ENCODE data around the gene ETHE1.
"Not testable (repeated sequence)": the region's sequence is repeated elsewhere in the genome, so short reads cannot be mapped to it uniquely, and the experiment has no call there.

The ETHE1 gene

GRCh38 chr19:43552616-43553015 lies 25.6 kb upstream of the ETHE1 start:
- no peak overlapping the region for H3K4me3 ChIP-seq (ENCODE audit: low read depth, low read length)

GRCh38 chr19:43552198-43552450 lies 25.1 kb upstream of the ETHE1 start:
- no peak overlapping the region for H3K4me3 ChIP-seq (ENCODE audit: low read depth, low read length)

- H3K4me3 ChIP-seq (ENCODE audit: low read depth, low read length): no peak overlapping the region
Measured at GRCh38 chr19:43551399-43552197, 24.6 kb upstream of the ETHE1 start.

GRCh38 chr19:43548706-43549105 lies 21.7 kb upstream of the ETHE1 start:
- no peak overlapping the region for H3K4me3 ChIP-seq (ENCODE audit: low read depth, low read length)

GRCh38 chr19:43547926-43548325 lies 20.9 kb upstream of the ETHE1 start:
- not testable (repeated sequence) for H3K4me3 ChIP-seq (ENCODE audit: low read depth, low read length)

- H3K4me3 ChIP-seq (ENCODE audit: low read depth, low read length): no peak overlapping the region
Measured at GRCh38 chr19:43546581-43546980, 19.6 kb upstream of the ETHE1 start.

- no peak overlapping the region for H3K4me3 ChIP-seq (ENCODE audit: low read depth, low read length)
Measured at GRCh38 chr19:43545981-43546380, 19.0 kb upstream of the ETHE1 start.

GRCh38 chr19:43545276-43545675 lies 18.3 kb upstream of the ETHE1 start:
- no peak overlapping the region for H3K4me3 ChIP-seq (ENCODE audit: low read depth, low read length)

GRCh38 chr19:43544077-43544476 lies 17.1 kb upstream of the ETHE1 start:
- H3K4me3 ChIP-seq (ENCODE audit: low read depth, low read length): no peak overlapping the region

GRCh38 chr19:43541920-43542650 lies 15.1 kb upstream of the ETHE1 start:
- H3K4me3 ChIP-seq (ENCODE audit: low read depth, low read length): no peak overlapping the region

- H3K4me3 ChIP-seq (ENCODE audit: low read depth, low read length): no peak overlapping the region
Measured at GRCh38 chr19:43540381-43540780, 13.4 kb upstream of the ETHE1 start.

- H3K4me3 ChIP-seq (ENCODE audit: low read depth, low read length): no peak overlapping the region
Measured at GRCh38 chr19:43538922-43539321, 11.9 kb upstream of the ETHE1 start.

- no peak overlapping the region for H3K4me3 ChIP-seq (ENCODE audit: low read depth, low read length)
Measured at GRCh38 chr19:43534816-43535761, 8.1 kb upstream of the ETHE1 start.

GRCh38 chr19:43534305-43534815 lies 7.4 kb upstream of the ETHE1 start:
- H3K4me3 ChIP-seq (ENCODE audit: low read depth, low read length): peak overlapping the region; percentile 20

- H3K4me3 ChIP-seq (ENCODE audit: low read depth, low read length): peak overlapping the region; percentile 77
Measured at GRCh38 chr19:43533546-43534304, 6.7 kb upstream of the ETHE1 start.

- peak within 1 kb of the TSS; percentile 77 for H3K4me3 ChIP-seq (ENCODE audit: low read depth, low read length)
Measured at GRCh38 chr19:43532962-43533545, 6.1 kb upstream of the ETHE1 start, which contains the start of gene ZNF575. ZNF575 (plus strand) TSS chr19:43533188; CDS start chr19:43534423, 1,235 bp downstream.

GRCh38 chr19:43532571-43532961 lies 5.6 kb upstream of the ETHE1 start:
- peak overlapping the region; percentile 77 for H3K4me3 ChIP-seq (ENCODE audit: low read depth, low read length)

GRCh38 chr19:43527860-43528622 lies 1.0 kb upstream of the ETHE1 start:
- H3K4me3 ChIP-seq (ENCODE audit: low read depth, low read length): no peak overlapping the region

All from iPS-11a (cell line).